CD4-positive, alpha-beta T cell treated with Interleukin-4 for 1 hour (primary cell): ENCODE data around the gene VPS52.
"Not testable (repeated sequence)": the region's sequence is repeated elsewhere in the genome, so short reads cannot be mapped to it uniquely, and the experiment has no call there.

Source experiments
- DNase-seq, 2 donors: peaks; one replicate each; pipeline ENCODE4 v3.0.0-alpha.2; 2020 to 2022

The VPS52 gene

GRCh38 chr6:33248932-33249731 is 22.5 kb downstream of the VPS52 start:
- peak; percentile 99 for DNase-seq

- no peak for DNase-seq
Observed at GRCh38 chr6:33248643-33248931, 23.1 kb downstream of the VPS52 start.

GRCh38 chr6:33247977-33248642 is 23.6 kb downstream of the VPS52 start:
- peak; percentile 91 for DNase-seq

GRCh38 chr6:33243476-33243875 is 28.2 kb downstream of the VPS52 start:
- no peak for DNase-seq

GRCh38 chr6:33241968-33242367 is 29.7 kb downstream of the VPS52 start:
- no peak for DNase-seq

GRCh38 chr6:33237741-33238140 is 33.9 kb downstream of the VPS52 start:
- no peak for DNase-seq

GRCh38 chr6:33236852-33237251 is 34.8 kb downstream of the VPS52 start:
- DNase-seq, result no peak

- DNase-seq, result no peak
Observed at GRCh38 chr6:33236328-33236727, 35.3 kb downstream of the VPS52 start.

GRCh38 chr6:33235221-33235634 is 36.4 kb downstream of the VPS52 start:
- no peak for DNase-seq

GRCh38 chr6:33226503-33227120 is 45.1 kb downstream of the VPS52 start:
- not testable (repeated sequence) for DNase-seq

GRCh38 chr6:33217681-33218080 is 54.0 kb downstream of the VPS52 start:
- DNase-seq, result no peak

GRCh38 chr6:33217246-33217645 is 54.4 kb downstream of the VPS52 start:
- no peak for DNase-seq

GRCh38 chr6:33216117-33216649 is 55.5 kb downstream of the VPS52 start:
- DNase-seq, result no peak

GRCh38 chr6:33215271-33216116 is 56.2 kb downstream of the VPS52 start:
- DNase-seq, result no peak

GRCh38 chr6:33213989-33214335 is 57.7 kb downstream of the VPS52 start:
- no peak for DNase-seq

- DNase-seq, result no peak
Observed at GRCh38 chr6:33213166-33213988, 58.3 kb downstream of the VPS52 start.

GRCh38 chr6:33212857-33213165 is 58.9 kb downstream of the VPS52 start:
- no peak for DNase-seq

GRCh38 chr6:33211666-33212422 is 59.8 kb downstream of the VPS52 start:
- DNase-seq, result no peak

GRCh38 chr6:33211136-33211535 is 60.5 kb downstream of the VPS52 start:
- DNase-seq, result no peak

GRCh38 chr6:33209856-33210255 is 61.8 kb downstream of the VPS52 start:
- DNase-seq, result no peak
